Measurements from ENCODE around the gene CENPM.

The CENPM gene

DNA sequence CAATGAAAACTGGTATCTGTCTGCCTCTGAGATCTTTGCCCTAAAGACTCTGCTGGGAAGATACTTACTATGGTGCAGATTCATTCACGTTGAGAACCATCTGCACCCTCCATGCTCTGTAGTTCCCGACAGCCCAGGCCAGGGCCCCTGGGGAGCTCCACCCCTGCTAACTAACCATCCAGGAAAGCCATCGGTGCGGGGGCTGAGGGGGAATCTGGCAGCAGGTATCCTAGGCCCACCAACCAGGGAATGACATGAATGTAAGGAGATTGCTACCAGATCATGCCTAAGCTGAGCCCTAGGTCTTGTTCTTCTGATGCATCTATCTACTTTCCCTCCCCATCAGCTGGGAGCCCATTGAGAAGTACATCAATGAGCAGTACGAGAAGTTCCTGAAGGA lies 40.3 kb upstream of the CENPM start:
- H3K9me3 ChIP-seq, result no peaks in the 10 kb centered on the region
- H3K27ac ChIP-seq, result no peak overlapping the region
- H3K4me3 ChIP-seq, result no peak overlapping the region
- DNase-seq, result peak in 1 of 2 donors; percentile 15
- no peaks in the 10 kb centered on the region for H3K4me1 ChIP-seq
- H3K27me3 ChIP-seq, result peaks cover 0 to 8% of the 10 kb centered on the region in 2 donors
- intact Hi-C loops (cut with DNase I; ENCODE audit: low total_unique reads), result no loop called here
- H3K36me3 ChIP-seq, result no peaks in the 10 kb centered on the region
- TF ChIP-seq, protein P1, sequence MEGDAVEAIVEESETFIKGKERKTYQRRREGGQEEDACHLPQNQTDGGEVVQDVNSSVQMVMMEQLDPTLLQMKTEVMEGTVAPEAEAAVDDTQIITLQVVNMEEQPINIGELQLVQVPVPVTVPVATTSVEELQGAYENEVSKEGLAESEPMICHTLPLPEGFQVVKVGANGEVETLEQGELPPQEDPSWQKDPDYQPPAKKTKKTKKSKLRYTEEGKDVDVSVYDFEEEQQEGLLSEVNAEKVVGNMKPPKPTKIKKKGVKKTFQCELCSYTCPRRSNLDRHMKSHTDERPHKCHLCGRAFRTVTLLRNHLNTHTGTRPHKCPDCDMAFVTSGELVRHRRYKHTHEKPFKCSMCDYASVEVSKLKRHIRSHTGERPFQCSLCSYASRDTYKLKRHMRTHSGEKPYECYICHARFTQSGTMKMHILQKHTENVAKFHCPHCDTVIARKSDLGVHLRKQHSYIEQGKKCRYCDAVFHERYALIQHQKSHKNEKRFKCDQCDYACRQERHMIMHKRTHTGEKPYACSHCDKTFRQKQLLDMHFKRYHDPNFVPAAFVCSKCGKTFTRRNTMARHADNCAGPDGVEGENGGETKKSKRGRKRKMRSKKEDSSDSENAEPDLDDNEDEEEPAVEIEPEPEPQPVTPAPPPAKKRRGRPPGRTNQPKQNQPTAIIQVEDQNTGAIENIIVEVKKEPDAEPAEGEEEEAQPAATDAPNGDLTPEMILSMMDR (IDR thresholded peaks at IDR 0.05), result no peak

DNA sequence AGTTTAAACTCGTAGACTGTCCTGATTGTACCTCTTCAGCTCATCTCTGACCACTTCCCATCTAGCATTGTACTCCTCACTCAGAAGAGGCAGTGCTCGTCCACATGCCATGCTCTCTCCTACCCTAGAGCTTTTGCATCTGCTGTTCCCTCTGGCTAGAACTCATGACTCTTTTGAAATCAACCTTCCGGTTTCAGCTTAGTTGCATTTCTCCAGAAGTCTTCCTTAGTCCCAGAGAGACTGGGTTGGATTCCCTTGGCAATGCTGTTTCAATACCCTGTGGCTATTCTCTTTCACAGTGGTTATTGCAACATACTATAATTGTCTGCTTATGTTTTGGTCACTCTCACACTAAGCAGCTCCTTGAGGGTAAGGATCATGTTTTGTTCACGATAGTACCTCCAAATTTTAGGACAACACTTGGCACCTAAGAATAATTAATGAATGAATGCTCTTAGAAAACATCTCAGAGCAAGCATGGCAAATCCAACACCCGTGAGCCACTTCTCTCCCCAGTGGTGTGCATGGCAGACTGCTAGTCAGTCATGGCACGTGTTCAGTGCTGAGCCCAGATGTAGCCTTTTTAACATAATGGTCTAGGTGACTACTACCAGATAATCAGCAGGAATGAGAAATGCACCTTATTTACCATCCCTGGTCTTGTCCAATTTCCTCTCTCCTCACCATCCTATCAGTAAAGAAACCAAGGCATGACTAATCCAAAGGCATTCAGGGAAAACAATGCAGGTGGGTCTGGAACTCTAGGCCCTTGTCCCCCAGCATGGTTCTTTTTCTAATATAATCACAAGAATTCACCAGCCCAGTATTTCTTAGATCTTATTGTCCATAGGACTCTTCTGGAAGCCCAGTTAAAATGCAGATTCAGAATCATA lies 36.8 kb upstream of the CENPM start:
- no peak overlapping the region for H3K4me3 ChIP-seq
- H3K4me1 ChIP-seq, result no peaks in the 10 kb centered on the region
- no peaks in the 10 kb centered on the region for H3K9me3 ChIP-seq
- intact Hi-C loops (cut with DNase I; ENCODE audit: low total_unique reads), result no loop called here
- H3K36me3 ChIP-seq, result no peaks in the 10 kb centered on the region
- peaks cover 0 to 17% of the 10 kb centered on the region in 2 donors for H3K27me3 ChIP-seq
- no peak for DNase-seq
- H3K27ac ChIP-seq, result no peak overlapping the region
- TF ChIP-seq, protein P1 (IDR thresholded peaks at IDR 0.05), result no peak

DNA sequence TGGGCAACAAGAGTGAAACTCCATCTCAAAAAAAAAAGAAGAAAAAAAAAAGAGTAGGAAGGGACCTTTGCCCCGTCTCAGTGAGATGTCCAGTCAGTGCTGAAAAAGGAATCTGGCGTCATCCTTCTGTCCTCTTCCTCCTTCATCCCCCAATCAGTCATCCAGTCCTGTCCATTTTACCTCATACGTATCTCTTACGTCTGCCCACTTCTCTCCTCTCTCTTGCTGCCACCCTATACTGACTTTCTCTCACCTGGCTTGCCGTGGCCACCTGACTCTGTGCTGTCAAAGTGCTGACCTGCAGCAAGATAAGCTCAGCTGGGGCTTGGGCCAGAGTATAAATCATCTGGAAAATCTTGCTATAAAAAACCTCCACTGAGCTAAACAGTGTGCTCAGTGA lies 35.9 kb upstream of the CENPM start:
- no peak for DNase-seq
- H3K27me3 ChIP-seq, result peaks cover 0 to 20% of the 10 kb centered on the region in 2 donors
- no peaks in the 10 kb centered on the region for H3K36me3 ChIP-seq
- no peak overlapping the region for H3K27ac ChIP-seq
- no peaks in the 10 kb centered on the region for H3K9me3 ChIP-seq
- intact Hi-C loops (cut with DNase I; ENCODE audit: low total_unique reads), result no loop called here
- H3K4me1 ChIP-seq, result no peaks in the 10 kb centered on the region
- TF ChIP-seq, protein P1 (IDR thresholded peaks at IDR 0.05), result no peak
- no peak overlapping the region for H3K4me3 ChIP-seq

DNA sequence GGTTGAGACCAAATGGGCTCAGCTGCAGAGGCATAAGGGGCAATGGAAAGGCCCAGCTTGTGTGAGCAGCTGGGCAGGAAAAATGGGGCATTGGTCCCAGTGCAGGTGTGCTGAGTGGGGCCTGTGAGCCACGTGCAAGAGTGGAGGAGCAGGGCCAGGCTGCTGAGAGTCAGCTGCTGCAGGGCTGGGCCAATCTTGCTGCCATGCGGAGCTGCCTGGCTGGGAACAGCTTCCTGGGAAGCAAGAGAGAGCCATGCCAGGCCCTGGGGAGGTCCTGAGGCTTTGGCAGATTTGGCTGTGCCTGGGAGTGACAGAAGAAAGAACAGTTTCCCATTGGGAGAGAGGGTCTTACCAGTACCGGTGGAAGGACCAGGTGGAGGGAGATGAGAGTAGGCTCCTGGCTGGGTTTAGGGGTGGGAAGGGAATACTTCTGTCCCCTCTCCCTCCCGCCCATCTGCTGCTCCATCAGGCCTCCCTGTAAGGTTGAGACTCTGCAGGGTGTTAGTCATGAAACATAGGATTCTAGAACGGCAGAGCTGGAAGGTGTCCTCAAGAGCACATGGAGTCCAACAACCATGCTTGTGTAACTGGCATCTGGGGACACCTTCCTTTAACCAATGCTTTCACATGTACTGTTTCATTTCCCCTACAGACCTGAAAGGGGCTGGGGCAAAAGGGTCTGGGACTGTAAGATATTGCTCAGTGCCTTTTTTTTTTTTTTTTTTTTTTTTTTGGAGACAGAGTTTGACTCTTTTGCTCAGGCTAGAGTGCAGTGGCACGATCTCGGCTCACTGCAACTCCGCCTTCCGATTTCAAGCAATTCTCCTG lies 32.7 kb upstream of the CENPM start:
- Histone ChIP-seq H3K27me3 (peaks cover 0 to 46% of the 10 kb centered on the region in 2 donors), H3K4me3 (no peak overlapping the region), H3K9me3 (no peaks in the 10 kb centered on the region), H3K36me3 (no peaks in the 10 kb centered on the region), H3K27ac (no peak overlapping the region), H3K4me1 (peaks cover 0 to 14% (median 11%) of the 10 kb centered on the region in 4 donors)
- intact Hi-C loops (cut with DNase I; ENCODE audit: low total_unique reads), result no loop called here
- TF ChIP-seq, protein P1 (IDR thresholded peaks at IDR 0.05), result no peak
- DNase-seq, result no peak

DNA sequence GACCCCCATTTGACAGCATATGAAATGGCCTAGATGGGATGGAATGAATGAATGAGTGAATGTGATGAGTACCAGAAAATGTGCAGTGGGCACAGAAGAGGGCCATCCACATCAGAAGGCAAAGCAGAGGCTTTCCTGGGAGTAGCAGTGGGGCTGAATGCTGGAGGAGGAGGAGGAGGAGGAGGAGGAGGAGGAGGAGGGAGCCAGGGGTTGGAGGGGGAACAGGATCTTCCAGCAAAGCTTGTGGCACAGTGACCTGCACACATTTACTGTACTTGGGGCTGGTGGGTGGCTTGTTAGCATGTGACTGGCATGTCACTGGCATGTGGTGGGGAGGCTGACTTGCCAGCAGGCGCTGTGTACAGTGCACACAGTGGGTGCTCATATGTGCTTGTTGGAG lies 31.8 kb upstream of the CENPM start:
- H3K36me3 ChIP-seq, result no peaks in the 10 kb centered on the region
- TF ChIP-seq, protein P1 (IDR thresholded peaks at IDR 0.05), result no peak
- no peaks in the 10 kb centered on the region for H3K9me3 ChIP-seq
- intact Hi-C loops (cut with DNase I; ENCODE audit: low total_unique reads), result no loop called here
- no peak overlapping the region for H3K27ac ChIP-seq
- peaks cover 0 to 14% (median 11%) of the 10 kb centered on the region in 4 donors for H3K4me1 ChIP-seq
- no peak overlapping the region for H3K4me3 ChIP-seq
- peaks cover 0 to 52% of the 10 kb centered on the region in 2 donors for H3K27me3 ChIP-seq
- no peak for DNase-seq
